Esophagus squamous epithelium (tissue), 4 donors: Measurements from ENCODE around the gene KRTAP5-11.

Experiments
- CTCF ChIP-seq, 6 experiments: fragments of 450-650 bp in 4 of 6; fragments of 200-600 bp in 2 of 6; sonication (generic) in 2 of 6; IDR thresholded peaks; one replicate each; pipeline ENCODE4 v1.5.1; 2016 to 2019; ENCODE audit warnings: antibody characterized with exemption in 6 of 6, mild to moderate bottlenecking in 4 of 6, moderate library complexity in 4 of 6
- POLR2A ChIP-seq, 4 donors: fragments of 450-650 bp; IDR thresholded peaks; one replicate each; pipeline ENCODE4 v1.6.1; 2017; ENCODE audit warnings: antibody characterized with exemption in 4 of 4, mild to moderate bottlenecking in 4 of 4, moderate library complexity in 3 of 4

GRCh38 chr11:71554996-71555395 lies 27.7 kb downstream of the KRTAP5-11 start:
- no peak for TF ChIP-seq CTCF (IDR thresholded peaks at IDR 0.05)
- TF ChIP-seq POLR2A (IDR thresholded peaks at IDR 0.05) = no peak
